AG04450 (cell line): ENCODE measurements around the gene GALK2. TPM values are rescaled to one million over a fixed set of nuclear protein-coding genes. Genes with fewer than 3 reads are reported as not detected.

Source experiments
- CTCF ChIA-PET: fragments of 300-600, 350-600 bp; formaldehyde crosslinking; extraction: SDS; loops from one replicate; lab custom pipeline; 2022; ENCODE audit warnings: antibody characterized with exemption, inconsistent platforms; lab: Charles Lee
- POLR2A ChIA-PET: fragments of 350-600 bp; formaldehyde crosslinking; extraction: SDS; loops from one replicate; lab custom pipeline; 2021; ENCODE audit warnings: antibody characterized with exemption, inconsistent platforms; lab: Yijun Ruan, JAX
- DNase-seq: peaks from one replicate; pipeline ENCODE4 v3.0.0-alpha.2; 2011; ENCODE audit warnings: low read depth, low spot score
- H3K27ac ChIP-seq: one replicate; pipeline ENCODE4 v1.5.1; 2012; ENCODE audit warnings: low read depth, low read length, control low read depth
- H3K27me3 ChIP-seq: one replicate; pipeline ENCODE4 v1.6.0; 2012; ENCODE audit warnings: low read length; ENCODE audit not compliant: control insufficient read depth, insufficient read depth
- H3K4me3 ChIP-seq: 2 replicates; pipeline ENCODE4 v1.5.1; 2011; ENCODE audit warnings: mild to moderate bottlenecking, low read depth, low read length, control low read depth
- H3K9me3 ChIP-seq: 2 replicates; pipeline ENCODE4 v1.5.1; 2012; ENCODE audit warnings: low read length; ENCODE audit not compliant: control insufficient read depth, insufficient read depth
- polyA plus RNA-seq: library from polyadenylated mRNA; depleted of rRNA; stranded (reverse); fragments of >200 nt; gene quantifications from 2 replicates; pipeline ENCODE4 v1.2.3, GENCODE V29; 2011
- TF ChIP-seq, protein P1 (sequence below): IDR thresholded peaks from 2 replicates; pipeline ENCODE4 v1.5.1; 2011; ENCODE audit warnings: low read depth, low read length, control low read depth, inconsistent platforms

Gene GALK2
- polyA plus RNA-seq, 1 experiment = 32.2 TPM

DNA sequence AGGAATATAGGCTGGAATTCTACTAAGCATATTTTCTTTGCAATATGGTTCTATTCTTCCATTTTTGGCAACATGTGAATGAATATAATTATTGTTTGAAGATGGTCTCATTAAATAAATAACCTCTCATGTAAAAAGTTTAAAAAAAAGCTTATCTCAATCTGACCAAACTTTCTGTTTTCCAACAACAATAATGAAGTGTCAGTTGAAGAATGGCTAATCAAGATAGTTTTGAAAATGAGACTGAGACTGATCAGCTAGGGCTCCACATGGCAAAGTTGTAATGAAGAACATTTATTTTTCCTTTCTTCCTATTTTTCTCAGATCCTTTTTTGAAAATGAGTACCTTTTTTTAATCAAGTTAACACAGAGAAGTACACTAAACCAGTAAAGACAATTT, 117.4 kb downstream of the GALK2 start:
- H3K27me3 ChIP-seq = no peaks in the 10 kb centered on the region
- no peak for DNase-seq
- H3K9me3 ChIP-seq = no peaks in the 10 kb centered on the region
- ChIA-PET POLR2A (no interaction called here), CTCF (no interaction called here)
- TF ChIP-seq, protein P1, sequence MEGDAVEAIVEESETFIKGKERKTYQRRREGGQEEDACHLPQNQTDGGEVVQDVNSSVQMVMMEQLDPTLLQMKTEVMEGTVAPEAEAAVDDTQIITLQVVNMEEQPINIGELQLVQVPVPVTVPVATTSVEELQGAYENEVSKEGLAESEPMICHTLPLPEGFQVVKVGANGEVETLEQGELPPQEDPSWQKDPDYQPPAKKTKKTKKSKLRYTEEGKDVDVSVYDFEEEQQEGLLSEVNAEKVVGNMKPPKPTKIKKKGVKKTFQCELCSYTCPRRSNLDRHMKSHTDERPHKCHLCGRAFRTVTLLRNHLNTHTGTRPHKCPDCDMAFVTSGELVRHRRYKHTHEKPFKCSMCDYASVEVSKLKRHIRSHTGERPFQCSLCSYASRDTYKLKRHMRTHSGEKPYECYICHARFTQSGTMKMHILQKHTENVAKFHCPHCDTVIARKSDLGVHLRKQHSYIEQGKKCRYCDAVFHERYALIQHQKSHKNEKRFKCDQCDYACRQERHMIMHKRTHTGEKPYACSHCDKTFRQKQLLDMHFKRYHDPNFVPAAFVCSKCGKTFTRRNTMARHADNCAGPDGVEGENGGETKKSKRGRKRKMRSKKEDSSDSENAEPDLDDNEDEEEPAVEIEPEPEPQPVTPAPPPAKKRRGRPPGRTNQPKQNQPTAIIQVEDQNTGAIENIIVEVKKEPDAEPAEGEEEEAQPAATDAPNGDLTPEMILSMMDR = no peak
- H3K27ac ChIP-seq = no peak overlapping the region
- H3K4me3 ChIP-seq = no peak overlapping the region

DNA sequence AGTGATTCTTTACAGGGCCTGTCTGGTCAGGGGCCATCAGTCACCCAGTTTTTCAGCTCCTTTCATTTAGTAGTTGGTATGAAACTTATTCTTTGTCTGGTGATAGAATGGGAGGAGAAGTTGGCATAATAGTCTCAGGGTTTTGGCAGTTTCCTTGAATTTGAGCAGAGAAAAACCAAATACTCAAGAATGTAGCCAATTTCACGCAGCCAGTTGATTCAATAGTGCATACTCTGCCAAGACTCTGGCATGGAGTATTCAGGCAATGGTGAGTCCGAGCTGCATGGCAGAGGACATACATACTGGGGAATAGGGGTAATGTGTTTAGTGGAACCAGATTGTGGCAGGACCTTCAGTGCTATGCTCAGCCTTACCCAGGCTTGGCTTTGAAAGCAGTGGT, 118.3 kb downstream of the GALK2 start:
- Histone ChIP-seq H3K27ac (no peak overlapping the region), H3K4me3 (no peak overlapping the region), H3K27me3 (no peaks in the 10 kb centered on the region), H3K9me3 (no peaks in the 10 kb centered on the region)
- TF ChIP-seq, protein P1 = no peak
- ChIA-PET CTCF (interaction anchor here (0.7 kb wide), 1 partner anchor 134 kb away, joined by 3 read pairs; no protein-coding TSS in a partner anchor), POLR2A (no interaction called here)
- no peak for DNase-seq

DNA sequence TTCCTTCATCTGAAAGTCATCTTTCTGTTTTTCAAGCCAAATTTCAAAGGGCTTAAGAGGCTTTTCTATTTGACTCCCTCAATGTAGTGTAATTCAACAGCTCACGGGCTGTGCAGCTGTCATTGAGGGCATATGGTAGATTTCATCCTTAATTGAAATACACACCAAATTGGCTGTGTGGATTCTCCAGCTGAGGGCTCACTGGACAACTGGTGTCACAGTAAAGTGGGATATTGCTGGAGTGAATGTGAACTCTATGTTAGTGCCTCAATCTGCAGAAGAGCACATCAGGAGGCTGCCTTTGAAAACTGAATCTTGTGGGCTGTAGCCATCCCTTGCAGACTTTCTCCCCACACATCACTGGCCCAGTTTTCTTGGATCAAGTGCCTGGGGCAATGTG, 120.1 kb downstream of the GALK2 start:
- no peaks in the 10 kb centered on the region for H3K27me3 ChIP-seq
- no peak overlapping the region for H3K4me3 ChIP-seq
- no peak overlapping the region for H3K27ac ChIP-seq
- POLR2A ChIA-PET = no interaction called here
- H3K9me3 ChIP-seq = no peaks in the 10 kb centered on the region
- DNase-seq = no peak
- TF ChIP-seq, protein P1 = no peak
- CTCF ChIA-PET = no interaction called here

DNA sequence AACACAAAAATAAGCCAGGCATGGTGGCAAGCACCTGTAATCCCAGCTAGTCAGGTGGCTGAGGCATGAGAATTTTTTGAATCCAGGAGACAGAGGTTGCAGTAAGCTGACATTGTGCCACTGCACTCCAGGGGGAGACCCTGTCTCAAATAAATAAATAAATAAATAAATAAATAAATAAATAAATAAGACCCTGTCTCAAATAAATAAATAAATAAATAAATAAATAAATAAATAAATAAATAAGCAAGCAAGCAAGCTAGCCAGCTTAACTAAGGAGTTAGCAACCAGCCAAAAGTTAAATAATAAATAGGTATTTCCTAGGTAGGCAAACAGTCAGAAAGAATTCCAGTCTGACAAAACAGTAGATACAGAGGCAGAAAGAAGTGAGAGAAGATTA, 123.9 kb downstream of the GALK2 start:
- H3K27me3 ChIP-seq = no peaks in the 10 kb centered on the region
- DNase-seq = no peak
- ChIA-PET CTCF (no interaction called here), POLR2A (no interaction called here)
- H3K4me3 ChIP-seq = no peak overlapping the region
- H3K9me3 ChIP-seq = no peaks in the 10 kb centered on the region
- TF ChIP-seq, protein P1 = no peak
- no peak overlapping the region for H3K27ac ChIP-seq

DNA sequence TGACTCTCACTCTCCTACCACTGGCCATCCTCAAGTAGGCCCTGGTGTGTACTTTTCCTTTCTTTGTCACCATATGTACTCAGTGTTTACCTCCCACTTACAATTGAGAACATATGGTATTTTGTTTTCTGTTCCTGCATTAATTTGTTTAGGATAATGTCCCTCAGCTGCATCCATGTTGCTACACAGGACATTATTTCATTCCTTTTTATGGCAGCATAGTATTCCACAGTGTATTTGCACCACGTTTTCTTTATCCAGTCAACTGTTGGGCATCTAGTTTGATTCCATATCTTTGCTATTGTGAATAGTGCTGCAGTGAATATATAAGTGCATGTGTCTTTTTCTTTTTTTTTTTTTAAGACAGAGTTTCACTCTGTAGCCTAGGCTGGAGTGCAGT, 126.2 kb downstream of the GALK2 start:
- H3K27me3 ChIP-seq = no peaks in the 10 kb centered on the region
- DNase-seq = no peak
- no peaks in the 10 kb centered on the region for H3K9me3 ChIP-seq
- H3K27ac ChIP-seq = no peak overlapping the region
- H3K4me3 ChIP-seq = no peak overlapping the region
- TF ChIP-seq, protein P1 = no peak
- ChIA-PET CTCF (interaction anchor here (0.6 kb wide), 1 partner anchor 495 kb away, joined by 3 read pairs; no protein-coding TSS in a partner anchor), POLR2A (no interaction called here)
